Measurements from ENCODE around the gene ARHGAP4.

- TF ChIP-seq CTCF (IDR thresholded peaks at IDR 0.05) (no peak), POLR2A (IDR thresholded peaks at IDR 0.05) (no peak)
Measured at GRCh38 chrX:153966283-153966688, 40.2 kb upstream of the ARHGAP4 start.

Measured in testis (tissue), 2 donors.